Measurements from ENCODE around the gene N4BP2L1.

GRCh38 chr13:32455594-32455903, 27.6 kb upstream of the N4BP2L1 start:
- TF ChIP-seq POLR2A (IDR thresholded peaks at IDR 0.05; ENCODE audit: low read length) (no peak), HDAC2 (IDR thresholded peaks at IDR 0.05) (no peak), CTCF (IDR thresholded peaks at IDR 0.05) (no peak), RCOR1 (IDR thresholded peaks at IDR 0.05; ENCODE audit: low read depth, low read length) (no peak), SMC3 (IDR thresholded peaks at IDR 0.05) (no peak), MAX (IDR thresholded peaks at IDR 0.05) (no peak), MAFK (IDR thresholded peaks at IDR 0.05; ENCODE audit: partially characterized antibody) (no peak), NR3C1 (IDR thresholded peaks at IDR 0.05) (no peak)
- TF ChIP-seq, protein P1, sequence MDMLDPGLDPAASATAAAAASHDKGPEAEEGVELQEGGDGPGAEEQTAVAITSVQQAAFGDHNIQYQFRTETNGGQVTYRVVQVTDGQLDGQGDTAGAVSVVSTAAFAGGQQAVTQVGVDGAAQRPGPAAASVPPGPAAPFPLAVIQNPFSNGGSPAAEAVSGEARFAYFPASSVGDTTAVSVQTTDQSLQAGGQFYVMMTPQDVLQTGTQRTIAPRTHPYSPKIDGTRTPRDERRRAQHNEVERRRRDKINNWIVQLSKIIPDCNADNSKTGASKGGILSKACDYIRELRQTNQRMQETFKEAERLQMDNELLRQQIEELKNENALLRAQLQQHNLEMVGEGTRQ (IDR thresholded peaks at IDR 0.05): no peak
- TF ChIP-seq, protein P2, sequence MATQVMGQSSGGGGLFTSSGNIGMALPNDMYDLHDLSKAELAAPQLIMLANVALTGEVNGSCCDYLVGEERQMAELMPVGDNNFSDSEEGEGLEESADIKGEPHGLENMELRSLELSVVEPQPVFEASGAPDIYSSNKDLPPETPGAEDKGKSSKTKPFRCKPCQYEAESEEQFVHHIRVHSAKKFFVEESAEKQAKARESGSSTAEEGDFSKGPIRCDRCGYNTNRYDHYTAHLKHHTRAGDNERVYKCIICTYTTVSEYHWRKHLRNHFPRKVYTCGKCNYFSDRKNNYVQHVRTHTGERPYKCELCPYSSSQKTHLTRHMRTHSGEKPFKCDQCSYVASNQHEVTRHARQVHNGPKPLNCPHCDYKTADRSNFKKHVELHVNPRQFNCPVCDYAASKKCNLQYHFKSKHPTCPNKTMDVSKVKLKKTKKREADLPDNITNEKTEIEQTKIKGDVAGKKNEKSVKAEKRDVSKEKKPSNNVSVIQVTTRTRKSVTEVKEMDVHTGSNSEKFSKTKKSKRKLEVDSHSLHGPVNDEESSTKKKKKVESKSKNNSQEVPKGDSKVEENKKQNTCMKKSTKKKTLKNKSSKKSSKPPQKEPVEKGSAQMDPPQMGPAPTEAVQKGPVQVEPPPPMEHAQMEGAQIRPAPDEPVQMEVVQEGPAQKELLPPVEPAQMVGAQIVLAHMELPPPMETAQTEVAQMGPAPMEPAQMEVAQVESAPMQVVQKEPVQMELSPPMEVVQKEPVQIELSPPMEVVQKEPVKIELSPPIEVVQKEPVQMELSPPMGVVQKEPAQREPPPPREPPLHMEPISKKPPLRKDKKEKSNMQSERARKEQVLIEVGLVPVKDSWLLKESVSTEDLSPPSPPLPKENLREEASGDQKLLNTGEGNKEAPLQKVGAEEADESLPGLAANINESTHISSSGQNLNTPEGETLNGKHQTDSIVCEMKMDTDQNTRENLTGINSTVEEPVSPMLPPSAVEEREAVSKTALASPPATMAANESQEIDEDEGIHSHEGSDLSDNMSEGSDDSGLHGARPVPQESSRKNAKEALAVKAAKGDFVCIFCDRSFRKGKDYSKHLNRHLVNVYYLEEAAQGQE (IDR thresholded peaks at IDR 0.05): no peak

Measured in A549 (cell line).